Loucy (cell line): Measurements from ENCODE around the gene PLXNB1.

Experiments
- CTCF ChIP-seq: fragments of 200-600 bp; sonication (generic); conservative IDR thresholded peaks from 2 replicates; pipeline ENCODE4 v1.5.1; 2014; ENCODE audit warnings: mild to moderate bottlenecking, antibody characterized with exemption, low read length
- EZH2phosphoT487 ChIP-seq: fragments of 200-600 bp; IDR thresholded peaks from 2 replicates; pipeline ENCODE4 v1.6.1; 2018; ENCODE audit warnings: antibody characterized with exemption, mild to moderate bottlenecking, moderate library complexity, borderline replicate concordance

- no peak for TF ChIP-seq CTCF
- TF ChIP-seq EZH2phosphoT487, result no peak
Measured at GRCh38 chr3:48413611-48414010, 16.3 kb downstream of the PLXNB1 start.
